SJCRH30 (cell line): ENCODE measurements around the gene SLC15A4. TPM values are rescaled to one million over a fixed set of nuclear protein-coding genes. Genes with fewer than 3 reads are reported as not detected.

Experiments
- DNase-seq, 2 experiments: peaks; one replicate each; pipeline ENCODE4 v3.0.0-alpha.2; 2015 to 2020
- H3K27ac ChIP-seq: fragments of 250-450 bp; sonication (Bioruptor Pico); 2 replicates; pipeline ENCODE4 v1.5.1; 2020; ENCODE audit warnings: mild to moderate bottlenecking, moderate library complexity
- H3K27me3 ChIP-seq: fragments of 250-450 bp; sonication (Bioruptor Pico); 2 replicates; pipeline ENCODE4 v1.5.1; 2020; ENCODE audit warnings: mild to moderate bottlenecking, moderate library complexity
- H3K36me3 ChIP-seq: fragments of 250-450 bp; sonication (Bioruptor Pico); 2 replicates; pipeline ENCODE4 v1.5.1; 2020; ENCODE audit warnings: mild to moderate bottlenecking, moderate library complexity
- H3K4me1 ChIP-seq: fragments of 250-450 bp; sonication (Bioruptor Pico); 2 replicates; pipeline ENCODE4 v1.5.1; 2020; ENCODE audit warnings: mild to moderate bottlenecking, moderate library complexity
- H3K4me3 ChIP-seq: fragments of 250-450 bp; sonication (Bioruptor Pico); 2 replicates; pipeline ENCODE4 v1.5.1; 2020; ENCODE audit warnings: mild to moderate bottlenecking, moderate library complexity
- H3K9me3 ChIP-seq: fragments of 250-450 bp; sonication (Bioruptor Pico); replicated peaks from 2 replicates; pipeline ENCODE4 v1.5.1; 2020; ENCODE audit warnings: mild to moderate bottlenecking, moderate library complexity
- total RNA-seq: library from RNA; depleted of rRNA; stranded (reverse); fragments of >200 nt; shearing (Covaris generic); gene quantifications from 2 replicates; pipeline ENCODE4 v1.2.3, GENCODE V29; 2014

The SLC15A4 gene
- total RNA-seq, 1 experiment from 2014 or later, result 20.6 TPM

DNA sequence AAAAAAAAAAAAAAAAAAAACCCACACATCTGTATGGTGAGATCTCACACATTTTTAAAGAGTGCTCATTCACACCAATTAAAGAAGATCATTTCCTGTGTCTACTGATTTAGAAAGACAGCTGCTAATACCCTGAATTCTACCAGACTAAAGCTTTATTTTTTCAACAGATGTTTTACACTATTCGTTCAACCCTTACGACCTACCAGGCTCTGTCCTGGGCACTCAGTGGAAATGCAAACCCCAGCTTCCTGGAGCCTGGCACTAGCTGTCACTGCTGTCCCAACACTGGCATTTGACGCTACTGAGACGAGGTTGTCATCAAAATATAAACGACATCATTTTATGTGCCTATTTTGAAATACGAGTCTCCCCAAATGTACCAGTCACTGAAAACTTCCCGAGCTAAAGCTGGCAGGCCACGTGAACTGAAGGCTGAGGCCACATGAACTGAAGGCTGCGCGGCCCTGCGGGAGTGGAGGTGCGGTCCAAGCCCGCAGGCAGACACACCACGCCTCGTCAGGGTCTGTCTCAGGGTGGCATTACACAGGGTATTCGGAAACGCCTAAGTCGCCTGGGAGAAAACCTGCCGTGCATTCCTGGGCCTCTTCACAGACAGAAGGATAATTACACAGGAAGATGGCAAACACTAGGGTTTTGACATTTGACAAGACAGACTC, 27.2 kb downstream of the SLC15A4 start:
- Histone ChIP-seq H3K9me3 (no peaks in the 10 kb centered on the region), H3K27me3 (no peaks in the 10 kb centered on the region), H3K36me3 (peaks cover 7% of the 10 kb centered on the region; the same call in 1 of the 2 replicates), H3K27ac (no peak overlapping the region), H3K4me1 (no peaks in the 10 kb centered on the region), H3K4me3 (no peak overlapping the region)
- no peak for DNase-seq

DNA sequence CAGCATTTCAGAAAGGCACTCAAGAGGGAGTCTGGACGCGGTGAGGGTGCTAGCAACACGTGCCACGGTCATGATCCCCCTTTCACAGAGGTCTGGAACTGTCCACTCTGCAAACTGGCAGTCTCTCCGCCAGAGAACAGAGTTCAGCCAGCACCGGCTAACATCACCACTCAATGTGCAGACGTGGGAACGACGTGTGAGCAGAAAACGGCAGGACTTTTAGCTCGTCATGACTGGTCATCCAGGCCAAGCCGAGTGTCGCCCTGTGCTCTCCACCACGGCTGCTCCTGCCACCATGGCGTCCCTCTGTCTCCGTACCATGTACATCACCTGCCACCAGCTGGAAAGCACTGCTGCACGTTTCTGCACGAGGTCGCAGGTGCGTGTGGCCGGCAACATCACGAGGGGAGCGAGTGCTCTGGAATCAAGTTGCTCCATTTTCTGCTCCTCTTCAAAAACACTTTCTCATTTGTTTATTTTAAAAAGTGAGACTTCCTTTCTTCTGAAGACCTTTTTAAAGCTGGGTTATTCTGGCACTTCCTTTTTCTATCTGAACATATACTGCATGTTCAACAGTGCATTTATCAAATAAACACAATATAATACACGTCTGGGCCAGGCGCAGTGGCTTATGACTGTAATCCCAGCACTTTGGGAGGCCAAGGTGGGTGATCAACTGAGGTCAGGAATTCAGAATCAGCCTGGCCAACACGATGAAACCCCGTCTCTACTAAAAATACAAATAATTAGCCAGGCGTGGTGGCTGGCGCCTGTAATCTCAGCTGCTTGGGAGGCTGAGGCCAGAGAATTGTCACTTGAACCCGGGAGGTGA, 28.0 kb downstream of the SLC15A4 start:
- peaks cover 7% of the 10 kb centered on the region; the same call in 1 of the 2 replicates for H3K36me3 ChIP-seq
- no peaks in the 10 kb centered on the region for H3K27me3 ChIP-seq
- H3K4me3 ChIP-seq, result no peak overlapping the region
- no peaks in the 10 kb centered on the region for H3K9me3 ChIP-seq
- no peak overlapping the region for H3K27ac ChIP-seq
- no peaks in the 10 kb centered on the region for H3K4me1 ChIP-seq
- DNase-seq, result no peak

DNA sequence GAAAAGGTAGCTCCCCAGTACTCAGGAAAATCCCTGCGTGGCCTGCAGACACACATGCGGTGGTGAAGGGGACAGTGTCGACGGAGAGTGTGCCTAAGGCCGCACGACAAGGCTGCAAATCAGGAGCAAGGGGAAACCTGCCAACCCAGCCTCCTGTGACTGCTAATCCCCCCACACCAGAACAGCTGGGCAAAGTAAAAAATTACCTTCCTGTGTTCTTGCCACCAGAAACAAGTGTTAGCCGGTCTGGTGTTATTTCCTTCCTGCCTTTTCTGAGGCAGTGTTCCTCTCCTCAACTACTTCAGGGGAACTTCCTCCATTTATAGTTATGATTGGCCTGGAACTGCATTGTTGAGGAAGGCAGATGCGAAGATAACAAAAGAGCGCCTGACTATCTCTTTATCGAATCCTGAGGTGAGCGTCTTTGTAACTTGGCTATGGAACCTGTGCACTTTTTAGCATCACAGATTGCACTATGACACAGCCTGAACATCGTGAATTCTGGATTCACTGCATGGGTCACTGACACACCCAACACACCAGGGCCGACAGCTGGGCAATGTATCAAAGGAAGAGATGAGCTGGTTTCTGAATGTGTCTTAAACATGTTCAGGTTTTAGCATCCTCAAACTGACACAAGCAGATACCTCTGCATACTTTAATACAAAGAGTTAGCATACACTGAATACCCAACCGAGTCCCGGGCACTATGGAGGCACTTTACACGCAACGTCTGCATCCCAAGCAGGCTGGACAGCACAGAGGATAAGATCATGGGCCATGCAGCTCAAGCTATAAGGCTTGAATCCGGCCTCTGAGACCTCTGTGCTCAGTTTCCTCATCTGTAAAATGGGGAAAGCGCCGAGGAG, 28.9 kb downstream of the SLC15A4 start:
- H3K4me3 ChIP-seq, result no peak overlapping the region
- H3K27ac ChIP-seq, result no peak overlapping the region
- no peaks in the 10 kb centered on the region; the same call in 1 of the 2 replicates for H3K36me3 ChIP-seq
- H3K4me1 ChIP-seq, result no peaks in the 10 kb centered on the region
- no peaks in the 10 kb centered on the region for H3K27me3 ChIP-seq
- peak in 1 of 2 experiments; percentile 16 for DNase-seq
- H3K9me3 ChIP-seq, result no peaks in the 10 kb centered on the region

DNA sequence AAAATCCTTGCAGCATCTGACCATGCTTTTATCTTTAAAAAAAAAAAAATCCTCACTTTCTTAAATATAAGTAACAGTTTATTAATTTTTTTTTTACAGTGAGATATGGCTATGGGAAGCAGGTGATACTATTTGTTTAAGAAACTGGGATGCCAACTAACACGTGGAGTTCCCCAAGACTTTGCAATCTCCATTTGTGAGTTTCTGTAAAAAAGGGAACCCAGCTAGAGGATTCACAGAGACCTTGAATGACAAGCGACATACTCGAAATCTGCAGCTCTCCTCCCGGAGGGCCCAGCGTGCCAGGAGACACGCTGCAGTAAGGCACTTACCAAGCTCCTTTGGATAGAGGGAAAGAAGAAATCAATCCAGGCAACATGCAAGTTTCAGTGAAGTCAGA, 30.1 kb downstream of the SLC15A4 start:
- H3K36me3 ChIP-seq, result no peaks in the 10 kb centered on the region; the same call in 1 of the 2 replicates
- H3K27ac ChIP-seq, result no peak overlapping the region
- no peak overlapping the region for H3K4me3 ChIP-seq
- no peak for DNase-seq
- no peaks in the 10 kb centered on the region for H3K9me3 ChIP-seq
- H3K4me1 ChIP-seq, result peaks cover 2% of the 10 kb centered on the region; the same call in 1 of the 2 replicates
- H3K27me3 ChIP-seq, result no peaks in the 10 kb centered on the region

DNA sequence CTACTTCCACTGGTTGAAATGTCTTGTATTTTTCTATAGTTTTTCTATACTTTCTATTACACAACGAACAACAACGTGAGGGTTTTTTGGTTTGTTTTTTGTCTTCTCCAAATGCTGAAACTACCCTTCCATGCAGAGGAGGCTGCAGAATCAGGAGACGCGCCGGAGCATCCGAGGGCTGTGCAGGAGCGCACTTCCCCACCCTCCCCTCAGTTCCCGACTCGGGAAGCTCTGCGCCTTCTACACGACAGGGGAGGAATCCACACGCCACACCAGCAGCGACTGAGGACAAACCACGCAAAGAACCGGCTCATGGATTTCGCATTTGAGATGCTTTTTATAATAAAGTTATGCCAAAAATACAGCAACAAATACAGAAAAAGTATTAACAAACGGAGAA, 30.9 kb downstream of the SLC15A4 start:
- Histone ChIP-seq H3K27ac (no peak overlapping the region), H3K4me3 (no peak overlapping the region), H3K4me1 (peaks cover 2% of the 10 kb centered on the region; the same call in 1 of the 2 replicates), H3K27me3 (no peaks in the 10 kb centered on the region), H3K36me3 (no peaks in the 10 kb centered on the region; the same call in 1 of the 2 replicates), H3K9me3 (no peaks in the 10 kb centered on the region)
- no peak for DNase-seq

DNA sequence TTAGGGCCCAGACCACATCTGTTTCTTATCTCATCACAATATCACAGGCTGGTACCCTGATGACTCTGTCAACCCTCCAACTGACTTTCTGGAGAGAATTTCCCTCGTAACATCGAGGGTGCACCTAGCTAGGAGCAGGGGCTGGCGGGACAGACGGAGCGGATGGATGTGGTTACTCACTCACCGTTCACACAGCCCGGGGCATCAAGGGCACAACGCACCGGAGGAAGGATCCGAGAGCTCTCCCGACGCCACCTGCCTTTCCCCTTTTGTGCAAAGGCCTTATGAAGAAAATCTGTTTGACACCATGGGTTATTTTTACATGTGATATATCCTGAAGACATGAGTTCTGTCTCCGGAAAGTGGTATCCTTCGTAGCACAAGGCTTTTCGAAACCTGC, 31.4 kb downstream of the SLC15A4 start:
- H3K36me3 ChIP-seq, result no peaks in the 10 kb centered on the region; the same call in 1 of the 2 replicates

DNA sequence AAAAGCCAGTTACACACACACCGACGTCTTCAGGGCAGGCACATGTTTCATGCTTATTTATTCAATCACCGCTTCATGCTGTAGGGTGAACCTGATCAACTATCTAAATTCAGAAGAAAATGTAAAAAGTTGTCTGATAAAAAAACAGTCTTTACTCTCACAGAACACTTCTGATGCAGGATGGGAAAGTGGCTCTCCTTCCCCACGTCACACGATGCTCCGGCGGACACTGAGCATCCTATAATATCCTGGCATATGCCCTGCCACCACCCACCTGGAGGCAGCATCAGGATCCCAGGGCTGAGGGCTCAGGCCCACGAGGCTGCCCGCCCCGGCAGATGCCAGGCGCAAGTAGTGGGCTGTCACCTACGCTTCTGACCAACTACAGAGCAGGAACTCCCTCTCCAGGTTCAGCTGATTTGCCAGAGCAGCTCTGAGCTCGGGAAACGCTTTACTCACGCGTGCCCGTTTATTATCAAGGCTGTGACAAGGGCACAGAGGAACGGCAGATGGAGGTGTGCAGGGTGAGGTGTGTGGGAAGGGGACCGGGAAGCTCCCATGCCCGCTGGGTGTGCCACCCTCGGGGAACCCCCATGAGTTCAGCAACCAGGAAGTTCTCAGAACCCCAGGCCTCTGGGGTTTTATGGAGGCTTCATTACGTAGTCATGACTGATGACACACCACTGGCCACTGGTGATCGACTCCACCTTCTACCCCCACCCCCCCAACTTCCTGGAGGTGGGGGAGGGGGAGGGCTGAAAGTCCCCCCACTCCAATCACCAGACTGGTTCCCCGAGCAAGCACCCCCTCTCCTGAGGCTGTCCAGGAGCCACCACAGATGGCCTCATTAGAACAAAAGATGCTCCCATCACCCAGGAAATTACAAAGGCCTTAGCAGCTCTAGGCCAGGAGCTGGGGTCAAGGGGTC, 32.1 kb downstream of the SLC15A4 start:
- no peak overlapping the region for H3K27ac ChIP-seq
- H3K4me1 ChIP-seq, result peaks cover 2% of the 10 kb centered on the region; the same call in 1 of the 2 replicates
- no peaks in the 10 kb centered on the region for H3K9me3 ChIP-seq
- no peaks in the 10 kb centered on the region; the same call in 1 of the 2 replicates for H3K36me3 ChIP-seq
- no peaks in the 10 kb centered on the region for H3K27me3 ChIP-seq
- no peak overlapping the region for H3K4me3 ChIP-seq
- DNase-seq, result no peak

More for the DNA sequence above, 31.4 kb downstream of the SLC15A4 start:
- no peaks in the 10 kb centered on the region for H3K27me3 ChIP-seq
- no peaks in the 10 kb centered on the region for H3K9me3 ChIP-seq
- no peak overlapping the region for H3K27ac ChIP-seq
- peaks cover 2% of the 10 kb centered on the region; the same call in 1 of the 2 replicates for H3K4me1 ChIP-seq
- no peak overlapping the region for H3K4me3 ChIP-seq
- DNase-seq, result no peak

DNA sequence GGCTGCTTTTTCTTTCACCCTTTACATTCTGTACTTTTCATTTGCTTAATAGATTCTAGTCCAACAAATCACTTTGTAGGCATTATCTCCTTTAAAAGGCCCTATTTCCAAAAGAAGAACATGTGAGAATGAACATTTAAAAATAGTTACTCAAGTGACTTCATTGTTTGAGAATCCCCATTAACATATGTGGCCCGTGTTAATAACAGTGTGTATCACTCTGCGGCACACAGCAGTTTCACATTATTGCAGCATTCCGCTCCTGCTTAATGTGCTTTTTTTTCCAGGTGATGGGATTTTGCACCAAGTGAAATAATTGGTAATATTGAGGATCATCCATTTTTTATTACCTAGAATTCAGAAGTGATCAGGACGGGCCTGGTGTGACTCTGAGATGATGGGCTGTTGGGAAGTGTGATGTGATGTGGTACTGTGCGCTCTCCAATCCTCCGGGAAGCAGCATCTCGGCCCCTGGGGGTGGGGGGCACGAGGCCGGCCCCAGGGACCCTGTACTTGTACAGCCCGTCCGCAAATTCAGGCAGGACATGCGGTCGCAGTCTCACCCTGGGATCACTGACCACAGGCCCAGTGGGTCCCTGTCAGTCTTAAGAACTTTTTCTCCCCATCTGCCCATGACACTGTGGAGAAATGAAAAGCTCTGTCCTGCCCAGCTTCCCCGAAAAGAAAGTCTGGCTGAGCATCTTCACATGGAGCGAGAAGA, 32.9 kb downstream of the SLC15A4 start:
- H3K36me3 ChIP-seq, result no peaks in the 10 kb centered on the region; the same call in 1 of the 2 replicates
- H3K4me3 ChIP-seq, result no peak overlapping the region
- no peak overlapping the region for H3K27ac ChIP-seq
- no peaks in the 10 kb centered on the region for H3K9me3 ChIP-seq
- DNase-seq, result no peak
- peaks cover 2% of the 10 kb centered on the region; the same call in 1 of the 2 replicates for H3K4me1 ChIP-seq
- no peaks in the 10 kb centered on the region for H3K27me3 ChIP-seq

DNA sequence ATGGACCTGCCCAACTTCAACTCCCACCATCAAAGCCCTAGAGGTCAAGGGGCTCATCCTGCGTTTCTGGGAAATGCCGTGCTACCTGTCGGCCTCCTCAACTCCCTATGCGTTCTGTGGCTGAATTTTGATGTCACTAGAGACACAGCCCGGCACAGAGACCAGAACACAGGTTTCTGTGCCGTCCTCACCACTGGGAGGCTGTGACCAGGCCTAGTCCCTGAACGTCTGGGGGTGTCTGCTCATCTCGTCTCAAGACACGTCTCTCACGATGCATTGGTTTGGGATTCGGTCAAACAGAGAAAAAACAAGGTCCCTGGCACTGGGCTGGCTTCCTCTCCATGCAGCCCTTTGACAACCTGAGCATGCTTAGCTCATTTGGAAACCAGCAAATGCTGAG, 33.5 kb downstream of the SLC15A4 start:
- no peaks in the 10 kb centered on the region for H3K27me3 ChIP-seq
- no peak overlapping the region for H3K27ac ChIP-seq
- no peaks in the 10 kb centered on the region; the same call in 1 of the 2 replicates for H3K36me3 ChIP-seq
- H3K4me1 ChIP-seq, result peaks cover 2% of the 10 kb centered on the region; the same call in 1 of the 2 replicates
- H3K4me3 ChIP-seq, result no peak overlapping the region
- no peak for DNase-seq
- H3K9me3 ChIP-seq, result no peaks in the 10 kb centered on the region

DNA sequence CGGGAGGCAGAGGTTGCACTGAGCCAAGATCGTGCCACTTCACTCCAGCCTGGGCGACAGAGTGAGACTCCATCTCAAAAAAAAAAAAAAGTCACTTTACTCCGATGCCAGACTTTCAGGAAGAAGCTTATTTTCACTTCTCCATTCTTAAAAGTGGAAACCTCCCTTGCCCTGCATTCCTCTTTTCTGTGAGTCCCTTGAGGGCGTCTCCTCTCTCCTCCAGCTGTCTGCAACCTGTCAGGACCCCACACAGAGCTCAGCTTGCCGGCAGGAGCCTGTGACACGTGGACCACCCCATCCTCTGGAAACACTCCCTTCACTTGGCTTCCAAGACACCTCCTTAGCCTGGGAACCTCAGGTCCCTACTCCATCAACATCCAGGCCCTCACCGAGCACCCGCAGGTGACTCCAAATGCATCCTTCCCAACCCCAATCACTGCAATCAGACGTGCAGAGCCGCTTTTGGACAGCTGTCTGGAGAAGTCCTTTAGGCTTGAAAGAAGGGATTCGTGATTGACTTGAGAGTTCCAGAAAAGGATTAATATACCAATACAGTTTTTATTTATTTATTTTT, 34.3 kb downstream of the SLC15A4 start:
- Histone ChIP-seq H3K4me3 (no peak overlapping the region), H3K9me3 (no peaks in the 10 kb centered on the region), H3K36me3 (no peaks in the 10 kb centered on the region; the same call in 1 of the 2 replicates), H3K4me1 (peaks cover 2% of the 10 kb centered on the region; the same call in 1 of the 2 replicates), H3K27me3 (no peaks in the 10 kb centered on the region), H3K27ac (no peak overlapping the region)
- peak; percentile 32 to 38 for DNase-seq

DNA sequence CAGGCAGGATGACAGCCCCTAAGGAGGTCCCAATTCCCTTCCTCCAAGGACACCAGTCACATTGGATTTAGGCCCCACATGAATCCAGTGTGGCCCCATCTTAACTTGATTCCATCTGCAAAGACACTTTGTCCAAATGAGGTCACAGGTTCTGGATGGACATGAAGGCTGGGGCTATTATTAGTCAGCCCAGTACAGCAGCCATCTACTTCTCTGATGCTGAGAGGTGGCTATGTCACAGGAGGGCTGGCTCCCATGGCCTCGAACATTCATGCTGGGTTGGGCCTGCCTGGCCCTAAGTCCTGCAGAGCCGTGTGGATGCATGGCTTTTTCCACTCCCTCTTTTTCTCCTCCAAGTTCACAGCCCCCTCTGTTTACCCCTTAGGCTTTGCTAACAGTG, 35.9 kb downstream of the SLC15A4 start:
- H3K4me1 ChIP-seq, result peaks cover 2% of the 10 kb centered on the region; the same call in 1 of the 2 replicates

DNA sequence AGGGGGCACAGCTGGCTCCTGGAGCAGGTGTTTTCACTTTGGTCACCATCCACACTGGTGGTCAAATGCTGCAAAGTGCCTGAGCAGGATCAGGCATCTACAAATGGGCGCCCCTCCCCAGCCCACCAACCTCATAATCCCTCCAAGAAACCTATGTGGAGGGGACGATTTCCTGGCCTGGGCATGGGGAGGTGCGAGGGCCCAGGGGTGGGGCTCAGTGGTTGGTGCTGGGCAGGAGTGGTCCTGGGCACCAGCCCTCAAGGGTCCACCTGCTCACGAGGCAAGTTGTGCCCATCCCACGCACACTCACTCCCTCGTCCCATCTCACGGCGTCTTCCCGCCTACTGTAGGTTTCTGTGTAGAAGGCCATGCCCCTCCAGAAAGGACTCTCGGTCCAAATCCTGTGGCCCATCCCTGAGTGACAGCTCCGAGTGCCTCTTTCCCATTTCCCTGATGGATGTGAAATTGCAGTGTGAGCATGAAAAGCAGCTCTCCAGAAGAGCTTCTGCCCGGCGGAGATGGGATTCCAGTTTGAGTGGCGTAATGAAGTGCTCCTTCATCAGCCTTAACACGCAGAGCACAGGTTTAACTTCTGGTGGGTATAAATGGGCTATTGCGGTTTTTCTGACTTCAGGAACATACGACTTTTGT, 36.9 kb downstream of the SLC15A4 start:
- no peaks in the 10 kb centered on the region for H3K36me3 ChIP-seq
- no peak for DNase-seq
- H3K9me3 ChIP-seq, result no peaks in the 10 kb centered on the region
- no peak overlapping the region for H3K4me3 ChIP-seq
- no peak overlapping the region for H3K27ac ChIP-seq
- H3K27me3 ChIP-seq, result no peaks in the 10 kb centered on the region
- peaks cover 2% of the 10 kb centered on the region; the same call in 1 of the 2 replicates for H3K4me1 ChIP-seq

More for the DNA sequence above, 35.9 kb downstream of the SLC15A4 start:
- Histone ChIP-seq H3K36me3 (no peaks in the 10 kb centered on the region), H3K9me3 (no peaks in the 10 kb centered on the region), H3K27me3 (no peaks in the 10 kb centered on the region), H3K4me3 (no peak overlapping the region), H3K27ac (no peak overlapping the region)
- DNase-seq, result no peak
